ENCODE measurements around the gene TLR1. TPM values are rescaled to one million over a fixed set of nuclear protein-coding genes. Genes with fewer than 3 reads are reported as not detected.
"Not testable (repeated sequence)": the region's sequence is repeated elsewhere in the genome, so short reads cannot be mapped to it uniquely, and the experiment has no call there.

The TLR1 gene
- total RNA-seq, 1 experiment from 2014 or later, result 0.61 TPM

GRCh38 chr4:38788317-38788716, 16.3 kb downstream of the TLR1 start:
- Histone ChIP-seq H3K9me3 (replicated peaks) (no peaks in the 10 kb centered on the region), H3K4me3 (no peak overlapping the region), H3K4me1 (no peaks in the 10 kb centered on the region), H3K27ac (no peak overlapping the region), H3K36me3 (no peaks in the 10 kb centered on the region), H3K27me3 (no peaks in the 10 kb centered on the region)
- DNase-seq, result no peak

- H3K9me3 ChIP-seq (replicated peaks), result no peaks in the 10 kb centered on the region
- no peaks in the 10 kb centered on the region for H3K27me3 ChIP-seq
- H3K27ac ChIP-seq, result no peak overlapping the region
- no peak overlapping the region for H3K4me3 ChIP-seq
- no peak for DNase-seq
- no peaks in the 10 kb centered on the region for H3K4me1 ChIP-seq
- no peaks in the 10 kb centered on the region for H3K36me3 ChIP-seq
These were observed 16.9 kb downstream of the TLR1 start for GRCh38 chr4:38787693-38788092.

GRCh38 chr4:38785901-38786402, 18.6 kb downstream of the TLR1 start:
- no peak overlapping the region for H3K27ac ChIP-seq
- no peaks in the 10 kb centered on the region for H3K4me1 ChIP-seq
- H3K27me3 ChIP-seq, result no peaks in the 10 kb centered on the region
- no peak for DNase-seq
- H3K4me3 ChIP-seq, result no peak overlapping the region
- no peaks in the 10 kb centered on the region for H3K36me3 ChIP-seq
- H3K9me3 ChIP-seq (replicated peaks), result no peaks in the 10 kb centered on the region

DNA sequence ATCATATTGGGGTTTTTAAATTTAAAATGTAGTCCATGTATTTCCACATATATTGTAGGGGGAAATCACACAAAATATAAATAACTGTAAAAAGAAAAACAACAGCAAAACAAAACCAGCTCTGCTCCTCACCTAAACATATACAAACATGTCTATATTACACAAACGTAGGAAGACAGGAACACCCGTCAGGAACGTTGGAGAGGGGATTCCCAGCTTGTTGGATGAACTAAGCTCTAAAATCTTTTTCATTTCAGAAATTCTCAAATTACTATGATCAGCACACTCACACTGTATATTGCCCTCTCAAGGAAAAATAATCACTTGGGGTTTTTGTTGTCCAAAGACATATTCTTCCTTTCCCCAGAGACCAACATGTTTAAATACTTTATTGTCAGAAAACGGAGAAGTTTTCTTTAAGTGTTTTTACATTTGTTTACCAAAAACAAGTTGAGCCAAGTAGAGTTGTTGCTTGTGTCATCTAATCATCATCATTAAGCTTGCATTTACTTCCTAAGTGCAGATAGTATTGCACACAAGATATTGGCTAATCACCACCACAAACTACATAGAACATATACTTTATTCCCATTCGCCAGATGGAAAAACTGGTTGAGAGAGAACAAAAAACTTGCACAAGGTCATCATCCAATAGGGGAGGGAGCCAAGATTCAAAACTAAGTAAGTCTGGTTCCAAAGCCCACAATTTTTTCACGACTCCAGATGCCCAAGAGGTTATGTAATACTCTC, 19.4 kb downstream of the TLR1 start:
- no peak overlapping the region for H3K27ac ChIP-seq
- H3K36me3 ChIP-seq, result no peaks in the 10 kb centered on the region
- no peaks in the 10 kb centered on the region for H3K27me3 ChIP-seq
- H3K4me1 ChIP-seq, result no peaks in the 10 kb centered on the region
- no peak for DNase-seq
- no peaks in the 10 kb centered on the region for H3K9me3 ChIP-seq (replicated peaks)
- no peak overlapping the region for H3K4me3 ChIP-seq

- Histone ChIP-seq H3K27me3 (no peaks in the 10 kb centered on the region), H3K4me3 (no peak overlapping the region), H3K36me3 (no peaks in the 10 kb centered on the region), H3K4me1 (no peaks in the 10 kb centered on the region), H3K9me3 (replicated peaks) (no peaks in the 10 kb centered on the region), H3K27ac (no peak overlapping the region)
- no peak for DNase-seq
These were observed 20.4 kb downstream of the TLR1 start for GRCh38 chr4:38784141-38784540.

DNA sequence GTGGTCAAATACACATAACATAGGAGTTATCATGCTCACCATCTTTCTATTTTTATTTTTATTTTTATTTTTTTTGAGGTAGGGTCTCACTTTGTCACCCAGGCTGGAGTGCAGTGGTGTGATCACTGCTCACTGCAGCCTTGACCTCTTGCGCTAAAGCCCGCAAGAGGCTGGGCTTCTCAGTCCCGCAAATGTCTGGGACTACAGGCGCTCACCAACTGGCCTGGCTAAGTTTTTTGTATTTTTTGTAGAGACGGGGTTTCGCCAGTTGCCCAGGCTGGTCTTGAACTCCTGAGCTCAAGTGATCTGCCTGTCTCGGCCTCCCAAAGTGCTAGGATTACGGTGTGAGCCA, 21.5 kb downstream of the TLR1 start:
- Histone ChIP-seq H3K9me3 (replicated peaks) (no peaks in the 10 kb centered on the region), H3K27ac (no peak overlapping the region), H3K36me3 (no peaks in the 10 kb centered on the region), H3K4me1 (no peaks in the 10 kb centered on the region), H3K4me3 (no peak overlapping the region), H3K27me3 (no peaks in the 10 kb centered on the region)
- DNase-seq, result no peak

DNA sequence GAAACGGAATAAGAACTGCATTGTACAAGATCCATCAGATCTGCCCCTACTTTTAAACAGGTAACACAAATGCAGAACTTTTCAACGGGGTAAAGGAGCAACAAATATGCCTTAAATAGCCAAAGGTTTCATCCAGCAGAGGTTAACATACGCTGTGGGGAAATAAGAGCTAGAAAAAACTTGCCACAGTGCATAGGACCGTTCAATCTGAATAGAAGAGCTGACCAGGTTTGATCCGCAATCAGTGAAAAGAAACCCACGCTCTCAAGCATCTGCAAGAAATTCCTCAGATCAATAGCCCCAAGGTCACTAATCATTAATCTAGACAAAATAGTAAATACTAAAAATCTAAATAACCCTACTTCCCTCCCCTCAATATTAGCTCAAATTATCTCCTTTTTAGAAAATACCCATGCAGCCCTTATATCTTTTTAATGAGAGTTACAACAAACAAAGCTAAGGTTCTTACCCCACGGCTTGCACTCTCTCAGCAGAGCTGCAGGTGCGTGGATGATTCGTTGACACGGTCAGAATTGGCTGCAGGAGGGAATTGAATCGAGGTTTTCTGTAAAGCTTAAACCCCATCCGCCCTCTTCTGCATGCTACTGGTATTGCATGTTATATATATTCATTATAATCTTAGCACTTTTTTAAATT, 22.0 kb downstream of the TLR1 start, which contains the start of gene TLR10:
Gene TLR10 (minus strand): TSS at position 539 of the 657 bp plus-strand sequence. CDS start 7,400 bp downstream, outside the sequence.
- DNase-seq, result peak; percentile 39 to 68
- Histone ChIP-seq H3K36me3 (no peaks in the 10 kb centered on the region), H3K9me3 (replicated peaks) (no peaks in the 10 kb centered on the region), H3K27me3 (no peaks in the 10 kb centered on the region), H3K27ac (no peak within 1 kb of the TSS), H3K4me3 (no peak within 1 kb of the TSS), H3K4me1 (no peaks in the 10 kb centered on the region)

DNA sequence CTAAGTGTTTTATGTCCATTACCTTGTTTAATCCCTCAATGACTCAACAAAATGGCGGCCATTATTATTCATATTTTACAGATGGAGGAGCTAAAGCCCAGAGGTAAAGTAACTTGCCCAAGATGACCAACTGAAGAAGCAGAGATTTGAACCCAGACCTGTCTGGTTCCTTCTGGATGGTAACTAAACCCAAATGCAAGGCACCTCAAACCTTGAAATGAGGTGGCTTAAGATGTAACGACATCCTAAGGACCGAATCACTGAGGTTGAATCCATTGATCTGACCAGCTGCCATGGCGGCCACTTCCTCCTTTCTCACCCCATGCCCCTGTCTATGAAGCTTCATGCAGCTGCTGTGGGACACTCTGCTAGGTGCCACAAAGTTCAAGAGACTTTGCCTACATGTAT, 22.7 kb downstream of the TLR1 start:
- Histone ChIP-seq H3K27me3 (no peaks in the 10 kb centered on the region), H3K4me3 (no peak overlapping the region), H3K4me1 (no peaks in the 10 kb centered on the region), H3K36me3 (no peaks in the 10 kb centered on the region), H3K27ac (no peak overlapping the region), H3K9me3 (replicated peaks) (no peaks in the 10 kb centered on the region)
- DNase-seq, result no peak

- no peaks in the 10 kb centered on the region for H3K36me3 ChIP-seq
- DNase-seq, result no peak
- no peaks in the 10 kb centered on the region for H3K9me3 ChIP-seq (replicated peaks)
- H3K4me3 ChIP-seq, result no peak overlapping the region
- H3K4me1 ChIP-seq, result no peaks in the 10 kb centered on the region
- no peak overlapping the region for H3K27ac ChIP-seq
- H3K27me3 ChIP-seq, result no peaks in the 10 kb centered on the region
These were observed 23.6 kb downstream of the TLR1 start for GRCh38 chr4:38780833-38781484.

DNA sequence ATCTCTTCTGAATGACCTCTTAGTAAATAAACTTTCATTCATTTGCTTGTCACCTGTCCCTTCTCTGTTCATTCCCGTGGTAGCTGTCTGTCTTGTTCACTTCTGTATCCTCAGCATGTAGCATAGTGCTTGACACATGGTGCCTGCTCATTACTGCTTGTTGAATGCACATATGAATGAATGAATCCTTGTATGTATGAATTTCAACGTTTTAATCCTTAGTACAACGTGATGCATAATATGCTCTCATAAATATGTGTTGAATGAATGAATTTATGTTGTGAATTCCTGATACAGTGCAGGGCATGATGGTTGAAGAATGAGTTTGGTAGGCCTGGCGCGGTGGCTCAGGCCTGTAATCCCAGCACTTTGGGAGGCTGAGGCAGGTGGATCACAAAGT, 24.8 kb downstream of the TLR1 start:
- Histone ChIP-seq H3K9me3 (replicated peaks) (no peaks in the 10 kb centered on the region), H3K36me3 (no peaks in the 10 kb centered on the region), H3K4me3 (no peak overlapping the region), H3K4me1 (no peaks in the 10 kb centered on the region), H3K27ac (no peak overlapping the region), H3K27me3 (no peaks in the 10 kb centered on the region)
- DNase-seq, result no peak

DNA sequence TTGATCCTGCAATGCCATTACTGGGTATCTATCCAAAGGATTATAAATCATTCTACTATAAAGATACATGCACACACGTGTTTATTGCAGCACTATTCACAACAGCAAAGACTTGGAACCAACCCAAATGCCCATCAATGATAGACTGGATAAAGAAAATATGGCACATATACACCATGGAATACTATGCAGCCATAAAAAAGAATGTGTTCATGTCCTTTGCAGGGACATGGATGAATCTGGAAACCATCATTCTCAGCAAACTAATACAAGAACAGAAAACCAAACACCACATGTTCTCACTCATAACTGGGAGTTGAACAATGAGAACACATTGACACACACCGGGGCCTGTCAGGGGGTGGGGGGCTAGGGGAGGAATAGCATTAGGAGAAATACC, 26.7 kb downstream of the TLR1 start:
- H3K4me3 ChIP-seq; H3K36me3 ChIP-seq; DNase-seq; H3K9me3 ChIP-seq (replicated peaks); H3K4me1 ChIP-seq; H3K27me3 ChIP-seq; H3K27ac ChIP-seq: not testable (repeated sequence)

- Histone ChIP-seq H3K4me1 (no peaks in the 10 kb centered on the region), H3K27ac (no peak overlapping the region), H3K27me3 (no peaks in the 10 kb centered on the region), H3K9me3 (replicated peaks) (no peaks in the 10 kb centered on the region), H3K36me3 (no peaks in the 10 kb centered on the region), H3K4me3 (no peak overlapping the region)
- DNase-seq, result no peak
These were observed 29.3 kb downstream of the TLR1 start for GRCh38 chr4:38775326-38775725.

DNA sequence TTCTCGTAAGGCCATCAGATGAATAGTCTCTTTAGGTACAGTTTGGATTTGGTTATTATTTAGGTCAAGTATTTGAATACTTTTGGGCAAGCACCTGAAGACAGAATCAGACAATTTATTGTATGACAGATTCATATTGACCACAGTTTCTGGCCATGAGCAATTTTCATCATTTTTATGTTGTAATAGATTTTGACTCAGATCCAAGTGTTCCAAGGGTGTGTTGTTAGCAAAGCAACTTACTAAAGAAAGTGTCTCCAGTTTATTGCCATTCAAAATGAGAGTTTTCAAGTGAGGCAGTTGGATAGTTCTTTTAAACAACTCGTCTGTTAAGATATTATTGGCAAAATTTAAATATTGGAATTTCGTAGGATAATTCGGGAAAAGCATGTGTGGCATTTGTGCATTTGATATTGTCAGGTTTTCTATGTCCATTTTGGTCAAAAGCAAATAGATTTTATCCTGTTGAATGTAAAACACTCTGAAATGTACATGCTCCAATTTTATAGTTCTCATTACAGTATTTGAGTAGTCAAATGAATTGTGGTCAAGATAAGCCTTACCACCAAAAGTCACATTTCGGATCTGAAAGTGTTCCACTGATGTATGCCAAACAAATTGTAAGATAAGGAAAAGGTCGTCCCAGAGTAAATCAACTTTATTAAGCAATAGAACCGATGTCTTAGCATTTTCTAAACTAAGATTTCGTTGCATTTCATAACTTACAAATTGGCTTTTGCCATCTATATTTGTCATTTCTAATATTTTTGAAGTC, 30.2 kb downstream of the TLR1 start:
- H3K36me3 ChIP-seq, result no peaks in the 10 kb centered on the region
- no peaks in the 10 kb centered on the region for H3K9me3 ChIP-seq (replicated peaks)
- DNase-seq, result no peak
- H3K4me3 ChIP-seq, result no peak overlapping the region
- no peaks in the 10 kb centered on the region for H3K4me1 ChIP-seq
- no peak overlapping the region for H3K27ac ChIP-seq
- no peaks in the 10 kb centered on the region; the same call in 1 of the 2 replicates for H3K27me3 ChIP-seq

DNA sequence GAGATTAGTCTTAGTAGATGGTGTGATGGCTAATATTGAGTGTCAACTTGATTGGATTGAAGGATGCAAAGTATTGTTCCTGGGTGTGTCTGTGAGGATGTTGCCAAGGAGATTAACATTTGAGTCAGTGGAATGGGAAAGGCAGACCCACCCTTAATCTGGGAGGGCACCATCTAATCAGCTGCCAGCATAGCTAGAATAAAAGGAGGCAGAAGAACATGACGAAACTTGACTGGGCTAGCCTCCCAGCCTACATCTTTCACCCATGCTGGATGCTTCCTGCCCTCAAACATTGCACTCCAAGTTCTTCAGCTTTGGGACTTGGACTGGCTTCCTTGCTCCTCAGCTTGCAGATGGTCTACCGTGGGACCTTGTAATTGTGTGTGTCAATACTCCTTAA, 34.3 kb downstream of the TLR1 start:
- not testable (repeated sequence) for DNase-seq; H3K4me3 ChIP-seq; H3K36me3 ChIP-seq; H3K9me3 ChIP-seq (replicated peaks); H3K4me1 ChIP-seq; H3K27ac ChIP-seq; H3K27me3 ChIP-seq

DNA sequence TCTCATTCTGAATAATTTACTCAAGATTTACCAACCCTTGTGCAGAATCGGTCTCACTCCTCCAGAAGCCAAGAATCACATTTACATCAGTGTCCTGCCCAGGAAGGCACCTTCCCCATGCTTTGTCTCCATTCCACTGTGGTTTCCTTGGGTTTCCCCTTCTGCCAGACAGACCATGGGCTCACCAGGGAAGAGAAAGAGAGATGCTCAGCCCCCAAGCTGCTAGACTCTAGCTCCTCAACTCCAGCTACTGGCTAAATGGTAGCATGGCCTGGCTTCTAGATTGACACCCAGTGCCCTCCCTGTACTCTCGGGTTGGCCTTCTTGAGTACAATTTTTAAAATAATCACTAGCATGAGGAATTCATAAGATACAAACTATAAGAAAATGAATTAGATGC, 34.7 kb downstream of the TLR1 start:
- no peak for DNase-seq
- H3K4me3 ChIP-seq, result no peak overlapping the region
- no peaks in the 10 kb centered on the region for H3K36me3 ChIP-seq
- H3K27ac ChIP-seq, result no peak overlapping the region
- H3K4me1 ChIP-seq, result no peaks in the 10 kb centered on the region
- no peaks in the 10 kb centered on the region; the same call in 1 of the 2 replicates for H3K27me3 ChIP-seq
- no peaks in the 10 kb centered on the region for H3K9me3 ChIP-seq (replicated peaks)

Data from SJCRH30 (cell line).